Rectal smooth muscle tissue (tissue), 1 donor: ENCODE measurements around the gene COBL.

ENCODE experiments used
- H3K27ac ChIP-seq: one replicate; pipeline ENCODE4 v1.7.0; 2013; ENCODE audit warnings: low read depth, low read length, inconsistent platforms
- H3K27me3 ChIP-seq: one replicate; pipeline ENCODE4 v1.7.0; 2013; ENCODE audit warnings: low read length; ENCODE audit not compliant: control insufficient read depth, insufficient read depth
- H3K36me3 ChIP-seq: one replicate; pipeline ENCODE4 v1.7.0; 2013; ENCODE audit warnings: low read length; ENCODE audit not compliant: control insufficient read depth, insufficient read depth
- H3K4me1 ChIP-seq: one replicate; pipeline ENCODE4 v1.7.0; 2013; ENCODE audit warnings: low read length; ENCODE audit not compliant: control insufficient read depth, insufficient read depth
- H3K4me3 ChIP-seq: one replicate; pipeline ENCODE4 v1.7.0; 2013; ENCODE audit warnings: low read length
- H3K9ac ChIP-seq: one replicate; pipeline ENCODE4 v1.7.0; 2013; ENCODE audit warnings: low read length

The COBL gene

GRCh38 chr7:51142741-51143385 is 173.7 kb downstream of the COBL start:
- H3K27ac ChIP-seq = no peak overlapping the region
- H3K27me3 ChIP-seq = no peaks in the 10 kb centered on the region
- no peak overlapping the region for H3K9ac ChIP-seq
- no peak overlapping the region for H3K4me3 ChIP-seq
- no peaks in the 10 kb centered on the region for H3K4me1 ChIP-seq
- H3K36me3 ChIP-seq = no peaks in the 10 kb centered on the region

DNA sequence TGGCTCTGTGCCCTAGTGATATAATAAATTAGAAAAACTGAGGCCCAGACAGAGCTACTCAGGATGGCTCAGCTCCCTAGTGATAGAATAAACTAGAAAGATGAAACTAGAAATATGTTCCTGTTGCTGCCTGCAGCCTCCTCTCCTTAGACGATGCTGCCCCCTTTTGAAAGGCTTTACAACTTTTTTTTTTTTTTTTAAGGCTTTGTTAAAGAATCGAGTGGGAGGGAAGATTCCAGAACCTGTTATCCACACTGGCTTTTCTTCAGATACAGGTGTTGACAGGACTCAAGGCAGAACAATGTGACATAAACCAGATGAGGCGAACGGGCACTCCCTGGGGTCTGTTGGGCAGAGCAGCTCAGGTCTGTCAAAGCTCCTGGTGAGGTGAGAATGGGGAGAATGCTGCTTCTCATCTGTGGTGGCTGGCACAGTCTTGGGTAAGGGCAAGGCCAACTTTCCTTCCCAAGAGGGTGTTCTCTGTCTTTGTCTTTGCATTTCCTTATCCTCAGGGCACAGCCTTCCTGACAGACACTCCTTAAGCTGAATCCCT is 175.1 kb downstream of the COBL start:
- H3K4me3 ChIP-seq = no peak overlapping the region
- no peak overlapping the region for H3K9ac ChIP-seq
- no peak overlapping the region for H3K27ac ChIP-seq

GRCh38 chr7:51140199-51141164 is 176.1 kb downstream of the COBL start:
- H3K27ac ChIP-seq = no peak overlapping the region
- H3K4me1 ChIP-seq = no peaks in the 10 kb centered on the region
- H3K27me3 ChIP-seq = no peaks in the 10 kb centered on the region
- no peak overlapping the region for H3K9ac ChIP-seq
- no peak overlapping the region for H3K4me3 ChIP-seq
- H3K36me3 ChIP-seq = no peaks in the 10 kb centered on the region

More for the DNA sequence above, 175.1 kb downstream of the COBL start:
- no peaks in the 10 kb centered on the region for H3K36me3 ChIP-seq
- H3K27me3 ChIP-seq = no peaks in the 10 kb centered on the region
- no peaks in the 10 kb centered on the region for H3K4me1 ChIP-seq

DNA sequence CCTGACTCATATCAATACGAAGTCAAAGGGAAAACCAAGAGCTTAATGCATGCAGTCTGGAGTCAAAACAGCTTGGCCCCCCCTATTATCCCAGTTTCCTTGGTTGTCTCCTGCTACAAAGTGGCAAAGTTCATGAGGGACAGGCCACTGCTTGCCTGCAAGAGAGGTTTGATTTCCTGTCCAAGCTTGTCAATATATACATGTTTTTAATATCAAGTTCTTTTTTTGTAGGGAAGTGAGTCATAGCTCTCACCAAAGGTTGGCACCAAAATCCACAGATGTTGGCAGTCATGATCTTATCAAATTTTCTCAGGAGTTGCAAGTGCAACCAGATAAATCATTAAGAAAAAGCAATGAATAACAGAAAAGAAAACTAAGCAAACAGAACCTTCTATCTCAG is 176.8 kb downstream of the COBL start:
- Histone ChIP-seq H3K4me3 (no peak overlapping the region), H3K27ac (no peak overlapping the region), H3K27me3 (no peaks in the 10 kb centered on the region), H3K36me3 (no peaks in the 10 kb centered on the region), H3K4me1 (no peaks in the 10 kb centered on the region), H3K9ac (no peak overlapping the region)

DNA sequence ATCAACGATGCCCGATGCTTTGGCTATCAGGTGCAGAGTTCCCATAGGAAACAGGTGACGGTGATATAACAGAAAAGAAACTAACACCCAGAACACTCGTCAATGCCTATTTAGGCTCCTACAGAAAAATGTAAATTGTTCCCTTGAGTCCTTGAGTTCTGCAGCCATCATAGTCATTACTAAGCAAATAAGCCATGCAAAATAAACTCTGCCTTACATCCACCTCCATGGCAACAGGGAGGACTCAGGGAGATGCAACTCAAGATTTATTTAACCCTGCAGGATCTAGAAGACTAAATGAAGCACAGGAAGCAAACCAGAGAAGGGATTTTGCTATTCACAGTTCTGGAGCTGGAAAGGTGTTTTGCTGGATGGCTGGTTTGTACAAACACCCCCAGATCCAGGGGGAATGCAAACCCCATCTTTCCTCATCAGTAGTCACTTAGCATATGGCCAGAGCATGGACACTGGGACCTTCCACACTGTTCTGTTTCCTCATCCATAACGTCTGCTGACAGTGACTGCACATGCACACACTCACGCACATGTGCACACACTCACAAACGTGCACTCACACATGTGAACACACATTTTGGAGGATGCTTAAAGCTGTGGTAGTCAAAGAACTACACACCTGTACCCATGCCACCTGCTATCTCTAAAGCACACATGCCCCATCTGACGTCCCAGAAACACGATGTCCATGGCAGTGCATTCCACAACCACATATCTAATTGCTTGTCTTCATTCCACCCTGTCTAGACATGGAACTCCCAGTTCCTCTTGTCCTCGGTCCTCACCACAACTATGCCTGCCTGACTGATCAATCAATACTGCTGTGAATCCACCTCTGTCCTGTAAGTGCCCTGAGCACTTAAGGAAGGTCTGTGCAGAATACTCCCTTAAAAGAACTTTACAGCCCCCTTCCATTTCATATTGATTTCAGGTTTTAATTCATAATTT is 178.2 kb downstream of the COBL start:
- no peaks in the 10 kb centered on the region for H3K27me3 ChIP-seq
- H3K4me3 ChIP-seq = no peak overlapping the region
- no peak overlapping the region for H3K27ac ChIP-seq
- H3K9ac ChIP-seq = no peak overlapping the region
- H3K4me1 ChIP-seq = no peaks in the 10 kb centered on the region
- H3K36me3 ChIP-seq = no peaks in the 10 kb centered on the region

GRCh38 chr7:51135576-51135975 is 181.0 kb downstream of the COBL start:
- H3K4me1 ChIP-seq = no peaks in the 10 kb centered on the region
- H3K27me3 ChIP-seq = no peaks in the 10 kb centered on the region
- no peaks in the 10 kb centered on the region for H3K36me3 ChIP-seq

GRCh38 chr7:51134013-51134441 is 182.6 kb downstream of the COBL start:
- H3K9ac ChIP-seq = no peak overlapping the region
- H3K4me1 ChIP-seq = no peaks in the 10 kb centered on the region
- H3K27ac ChIP-seq = no peak overlapping the region
- no peaks in the 10 kb centered on the region for H3K27me3 ChIP-seq
- H3K4me3 ChIP-seq = no peak overlapping the region
- no peaks in the 10 kb centered on the region for H3K36me3 ChIP-seq

More at GRCh38 chr7:51135576-51135975, 181.0 kb downstream of the COBL start:
- no peak overlapping the region for H3K4me3 ChIP-seq
- H3K9ac ChIP-seq = no peak overlapping the region
- no peak overlapping the region for H3K27ac ChIP-seq

DNA sequence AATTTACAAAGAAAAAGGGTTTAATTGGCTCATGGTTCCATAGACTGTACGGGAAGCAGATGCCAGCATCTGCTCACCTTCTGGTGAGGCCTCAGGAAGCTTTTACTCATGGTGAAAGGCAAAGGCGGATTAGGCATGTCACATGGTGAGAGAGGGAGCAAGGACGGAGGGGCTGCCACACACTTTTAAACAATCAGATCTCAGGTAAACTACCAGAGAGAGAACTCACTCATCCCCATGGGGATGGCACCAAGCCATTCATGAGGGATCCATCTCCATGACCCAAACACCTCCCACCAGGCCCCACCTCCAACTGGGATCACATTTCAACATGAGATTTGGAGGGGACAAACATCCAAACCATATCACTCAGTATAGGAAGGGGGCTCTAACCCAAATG is 183.9 kb downstream of the COBL start:
- no peaks in the 10 kb centered on the region for H3K27me3 ChIP-seq
- no peak overlapping the region for H3K4me3 ChIP-seq
- H3K36me3 ChIP-seq = no peaks in the 10 kb centered on the region
- H3K4me1 ChIP-seq = no peaks in the 10 kb centered on the region
- no peak overlapping the region for H3K27ac ChIP-seq
- no peak overlapping the region for H3K9ac ChIP-seq

DNA sequence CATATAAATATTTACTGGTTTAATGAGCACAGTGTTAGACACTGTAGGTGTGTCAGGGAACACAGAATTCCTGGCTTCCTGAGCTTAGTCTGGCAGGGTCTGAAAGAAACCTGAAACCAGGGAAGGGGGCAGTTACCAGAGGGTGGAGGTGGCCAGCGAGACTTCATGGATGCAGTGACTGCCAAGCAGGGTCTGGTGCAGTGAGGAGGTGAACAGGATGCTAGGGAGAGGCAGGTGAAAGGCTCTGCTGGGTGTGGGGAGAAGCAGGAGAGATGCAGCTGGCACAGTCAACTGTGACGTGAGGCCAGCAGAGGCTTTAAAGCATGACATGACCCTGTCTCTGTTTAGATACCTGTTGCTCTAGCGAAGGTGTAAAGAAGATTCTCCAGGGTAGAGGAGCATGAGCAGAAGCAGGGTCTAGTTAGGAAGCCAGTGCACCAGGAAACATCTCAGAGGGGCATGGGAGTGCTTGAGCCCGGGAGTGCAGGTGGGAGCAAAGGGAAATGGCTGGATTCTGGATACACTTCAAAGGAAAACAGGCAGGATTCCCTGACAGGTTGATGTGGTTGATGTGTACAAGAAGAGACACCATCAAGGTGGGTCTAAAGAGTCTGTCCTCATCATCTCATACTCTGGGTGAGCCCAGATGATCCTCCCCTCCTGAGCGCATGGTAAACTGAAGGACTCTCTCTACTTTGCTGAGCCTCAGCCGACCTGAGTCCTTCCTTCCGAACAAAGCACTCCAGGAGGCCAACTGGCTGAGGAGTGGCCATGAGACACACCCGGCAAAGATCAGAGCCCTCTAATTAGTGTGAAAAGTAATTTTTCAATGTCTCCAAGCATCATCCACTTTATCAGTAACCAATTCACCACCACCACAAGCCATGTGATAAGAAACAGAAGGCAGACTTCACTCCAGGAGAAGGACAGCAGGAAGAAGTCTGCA is 186.8 kb downstream of the COBL start:
- no peak overlapping the region for H3K9ac ChIP-seq
- no peak overlapping the region for H3K4me3 ChIP-seq
- no peaks in the 10 kb centered on the region for H3K27me3 ChIP-seq
- no peaks in the 10 kb centered on the region for H3K4me1 ChIP-seq
- H3K27ac ChIP-seq = no peak overlapping the region
- no peaks in the 10 kb centered on the region for H3K36me3 ChIP-seq

GRCh38 chr7:51128545-51129435 is 187.8 kb downstream of the COBL start:
- no peak overlapping the region for H3K9ac ChIP-seq
- no peak overlapping the region for H3K4me3 ChIP-seq
- no peaks in the 10 kb centered on the region for H3K4me1 ChIP-seq
- no peaks in the 10 kb centered on the region for H3K36me3 ChIP-seq
- no peaks in the 10 kb centered on the region for H3K27me3 ChIP-seq
- H3K27ac ChIP-seq = no peak overlapping the region
